HUDEP-2 (cell line): ENCODE results near the gene SLC12A2.

Source experiments
- DNase-seq, 76 experiments: peaks; one replicate each; lab custom pipeline; 2025; ENCODE audit not compliant: unreplicated experiment in 76 of 76; lab: John Stamatoyannopoulos, UW

Gene SLC12A2

GRCh38 chr5:128216860-128217531 lies 133.4 kb downstream of the SLC12A2 start:
- no peak for DNase-seq

GRCh38 chr5:128220841-128221240 lies 137.3 kb downstream of the SLC12A2 start:
- DNase-seq, result no peak

- DNase-seq, result no peak
Measured at GRCh38 chr5:128224336-128224735, 140.8 kb downstream of the SLC12A2 start.

- no peak for DNase-seq
Measured at GRCh38 chr5:128225245-128226030, 141.9 kb downstream of the SLC12A2 start.

- DNase-seq, result no peak
Measured at GRCh38 chr5:128228008-128228407, 144.4 kb downstream of the SLC12A2 start.

GRCh38 chr5:128228521-128228920 lies 145.0 kb downstream of the SLC12A2 start:
- no peak for DNase-seq

GRCh38 chr5:128234928-128235641 lies 151.5 kb downstream of the SLC12A2 start:
- DNase-seq, result no peak

- no peak for DNase-seq
Measured at GRCh38 chr5:128236334-128236733, 152.8 kb downstream of the SLC12A2 start.

- DNase-seq, result no peak
Measured at GRCh38 chr5:128237000-128237399, 153.4 kb downstream of the SLC12A2 start.

- no peak for DNase-seq
Measured at GRCh38 chr5:128237546-128237945, 154.0 kb downstream of the SLC12A2 start.
